ENCODE data around the gene ATP6AP1.
A peak's percentile ranks its signal among the peaks of the same experiment; 100 is the strongest.
"Not testable (repeated sequence)": the region's sequence is repeated elsewhere in the genome, so short reads cannot be mapped to it uniquely, and the experiment has no call there.

Gene ATP6AP1, protein sequence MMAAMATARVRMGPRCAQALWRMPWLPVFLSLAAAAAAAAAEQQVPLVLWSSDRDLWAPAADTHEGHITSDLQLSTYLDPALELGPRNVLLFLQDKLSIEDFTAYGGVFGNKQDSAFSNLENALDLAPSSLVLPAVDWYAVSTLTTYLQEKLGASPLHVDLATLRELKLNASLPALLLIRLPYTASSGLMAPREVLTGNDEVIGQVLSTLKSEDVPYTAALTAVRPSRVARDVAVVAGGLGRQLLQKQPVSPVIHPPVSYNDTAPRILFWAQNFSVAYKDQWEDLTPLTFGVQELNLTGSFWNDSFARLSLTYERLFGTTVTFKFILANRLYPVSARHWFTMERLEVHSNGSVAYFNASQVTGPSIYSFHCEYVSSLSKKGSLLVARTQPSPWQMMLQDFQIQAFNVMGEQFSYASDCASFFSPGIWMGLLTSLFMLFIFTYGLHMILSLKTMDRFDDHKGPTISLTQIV

DNA sequence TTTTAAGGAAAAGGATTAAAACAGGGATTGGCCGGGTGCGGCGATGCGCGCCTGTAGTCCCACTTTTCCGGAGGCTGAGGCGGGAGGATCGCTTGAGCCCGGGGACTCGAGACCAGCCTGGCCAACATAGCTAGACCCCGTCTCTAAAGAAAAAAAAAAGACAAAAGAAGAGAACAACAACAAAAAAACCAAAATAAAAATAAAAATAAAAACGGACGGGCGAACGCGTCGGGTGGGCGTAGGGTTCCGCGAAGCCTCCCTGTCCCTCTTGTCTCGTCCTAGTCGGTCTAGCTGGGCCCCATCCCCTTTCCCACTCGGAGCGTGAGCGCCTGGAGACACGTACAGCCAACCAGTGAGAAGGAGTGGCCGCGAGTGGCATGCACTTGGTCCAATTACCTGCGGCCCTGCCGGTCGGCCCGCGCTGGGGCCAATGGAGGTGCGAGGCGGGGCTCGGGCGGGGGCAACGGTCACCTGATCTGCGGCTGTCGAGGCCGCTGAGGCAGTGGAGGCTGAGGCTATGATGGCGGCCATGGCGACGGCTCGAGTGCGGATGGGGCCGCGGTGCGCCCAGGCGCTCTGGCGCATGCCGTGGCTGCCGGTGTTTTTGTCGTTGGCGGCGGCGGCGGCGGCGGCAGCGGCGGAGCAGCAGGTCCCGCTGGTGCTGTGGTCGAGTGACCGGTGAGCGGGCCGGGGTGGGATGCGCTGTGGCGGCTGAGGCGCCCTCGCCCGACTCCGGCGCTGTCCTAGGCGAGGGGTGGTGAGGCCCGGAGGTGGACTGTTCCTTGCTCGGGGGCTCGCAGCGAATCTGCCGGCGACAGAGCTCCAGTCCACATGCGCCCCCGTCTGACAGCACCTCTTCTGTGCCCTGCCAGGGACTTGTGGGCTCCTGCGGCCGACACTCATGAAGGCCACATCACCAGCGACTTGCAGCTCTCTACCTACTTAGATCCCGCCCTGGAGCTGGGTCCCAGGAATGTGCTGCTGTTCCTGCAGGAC is at the start of gene ATP6AP1:
Gene ATP6AP1 (plus strand): TSS at position 502 of the 996 bp plus-strand sequence. CDS start 16 bp downstream, at position 518.
- ATAC-seq = peak; percentile 99
- peak; percentile 86 to 92 for DNase-seq
- H3K4me3 Mint-ChIP-seq = peak within 1 kb of the TSS; percentile 84 to 86
- H3K9me3 Mint-ChIP-seq = no peaks in the 10 kb centered on the region
- peaks cover 26% of the 10 kb centered on the region for H3K4me1 Mint-ChIP-seq
- H3K27me3 Mint-ChIP-seq = no peaks in the 10 kb centered on the region
- H3K27ac Mint-ChIP-seq = peak within 1 kb of the TSS; percentile 61 to 85

DNA sequence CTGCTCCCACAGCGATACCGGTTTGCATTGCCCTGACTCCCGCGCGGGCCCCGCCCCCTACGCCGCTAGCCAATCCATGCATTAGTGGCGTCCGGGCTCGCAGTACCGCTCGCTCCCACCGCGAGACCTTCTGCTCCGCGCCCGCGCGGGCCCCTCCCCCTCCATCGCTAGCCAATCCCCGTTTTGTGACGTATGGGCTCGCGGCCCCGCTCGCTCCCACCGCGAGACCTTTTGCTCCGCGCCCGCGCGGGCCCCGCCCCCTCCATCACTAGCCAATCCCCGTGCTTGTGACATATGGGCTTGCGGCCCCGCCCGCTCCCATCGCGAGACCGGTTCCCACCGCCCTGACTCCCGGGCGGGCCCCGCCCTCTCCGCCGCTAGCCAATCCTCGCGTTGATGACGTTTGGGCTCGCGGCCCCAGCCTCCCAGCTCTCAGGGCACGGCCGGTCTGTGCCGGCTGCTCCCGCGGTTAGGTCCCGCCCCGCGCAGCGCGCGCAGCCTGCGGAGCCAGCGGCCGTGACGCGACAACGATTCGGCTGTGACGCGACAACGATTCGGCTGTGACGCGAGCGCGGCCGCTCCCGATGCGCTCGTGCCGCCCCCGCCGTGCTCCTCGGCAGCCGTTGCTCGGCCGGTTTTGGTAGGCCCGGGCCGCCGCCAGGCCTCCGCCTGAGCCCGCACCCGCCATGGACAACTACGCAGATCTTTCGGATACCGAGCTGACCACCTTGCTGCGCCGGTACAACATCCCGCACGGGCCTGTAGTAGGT is 49.5 kb upstream of the ATP6AP1 start, which contains the start of gene EMD:
Gene EMD (plus strand): TSS at position 497 of the 770 bp plus-strand sequence. CDS start 190 bp downstream, at position 687.
- Mint-ChIP-seq H3K27me3 (no peaks in the 10 kb centered on the region), H3K9me3 (no peaks in the 10 kb centered on the region), H3K27ac (peak within 1 kb of the TSS; percentile 92 to 97), H3K4me1 (peaks cover 53% of the 10 kb centered on the region), H3K4me3 (peak within 1 kb of the TSS; percentile 90)
- peak; percentile 89 for ATAC-seq
- DNase-seq = peak; percentile 95 to 98

DNA sequence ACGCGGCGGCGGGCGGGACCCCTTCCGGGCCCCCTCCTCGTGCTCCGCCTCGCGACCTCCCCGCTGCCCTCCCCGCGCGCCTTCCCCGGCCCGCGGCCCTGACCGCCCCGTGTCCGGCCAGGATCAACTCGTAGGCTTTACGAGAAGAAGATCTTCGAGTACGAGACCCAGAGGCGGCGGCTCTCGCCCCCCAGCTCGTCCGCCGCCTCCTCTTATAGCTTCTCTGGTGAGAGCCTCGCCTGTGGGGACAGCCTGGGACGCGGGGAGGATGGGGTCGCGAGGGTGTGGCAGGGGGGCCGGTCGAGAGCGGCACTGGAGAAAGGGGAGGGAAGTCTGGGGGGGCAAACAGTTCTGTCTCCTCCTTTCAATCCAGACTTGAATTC is 48.9 kb upstream of the ATP6AP1 start:
- Mint-ChIP-seq H3K27me3 (no peaks in the 10 kb centered on the region), H3K4me3 (peak overlapping the region; percentile 90), H3K27ac (peak overlapping the region; percentile 92 to 97), H3K9me3 (no peaks in the 10 kb centered on the region), H3K4me1 (peaks cover 58% of the 10 kb centered on the region)
- DNase-seq (no peak), ATAC-seq (no peak)

- H3K9me3 Mint-ChIP-seq = no peaks in the 10 kb centered on the region
- ATAC-seq (no peak), DNase-seq (no peak)
- H3K4me3 Mint-ChIP-seq = peak overlapping the region; percentile 90
- peaks cover 58% of the 10 kb centered on the region for H3K4me1 Mint-ChIP-seq
- no peaks in the 10 kb centered on the region for H3K27me3 Mint-ChIP-seq
- H3K27ac Mint-ChIP-seq = peak overlapping the region; percentile 92 to 97
Observed at GRCh38 chrX:154380153-154380552, 48.3 kb upstream of the ATP6AP1 start.

- Mint-ChIP-seq H3K27me3 (no peaks in the 10 kb centered on the region), H3K4me3 (peak overlapping the region; percentile 90), H3K4me1 (peaks cover 57% of the 10 kb centered on the region), H3K27ac (peak overlapping the region in 1 of 2 donors; percentile 75), H3K9me3 (no peaks in the 10 kb centered on the region)
- ATAC-seq = no peak
- no peak for DNase-seq
Observed at GRCh38 chrX:154380787-154381186, 47.7 kb upstream of the ATP6AP1 start.

GRCh38 chrX:154381271-154381670 is 47.2 kb upstream of the ATP6AP1 start:
- DNase-seq (no peak), ATAC-seq (no peak)
- Mint-ChIP-seq H3K9me3 (no peaks in the 10 kb centered on the region), H3K4me1 (peaks cover 55% of the 10 kb centered on the region), H3K27me3 (no peaks in the 10 kb centered on the region), H3K4me3 (peak overlapping the region in 1 of 2 donors; percentile 10), H3K27ac (no peak overlapping the region)

GRCh38 chrX:154382483-154383069 is 45.9 kb upstream of the ATP6AP1 start:
- Mint-ChIP-seq H3K27ac (no peak overlapping the region), H3K27me3 (no peaks in the 10 kb centered on the region), H3K4me3 (no peak overlapping the region), H3K4me1 (peaks cover 43% of the 10 kb centered on the region), H3K9me3 (no peaks in the 10 kb centered on the region)
- ATAC-seq (no peak), DNase-seq (no peak)

DNA sequence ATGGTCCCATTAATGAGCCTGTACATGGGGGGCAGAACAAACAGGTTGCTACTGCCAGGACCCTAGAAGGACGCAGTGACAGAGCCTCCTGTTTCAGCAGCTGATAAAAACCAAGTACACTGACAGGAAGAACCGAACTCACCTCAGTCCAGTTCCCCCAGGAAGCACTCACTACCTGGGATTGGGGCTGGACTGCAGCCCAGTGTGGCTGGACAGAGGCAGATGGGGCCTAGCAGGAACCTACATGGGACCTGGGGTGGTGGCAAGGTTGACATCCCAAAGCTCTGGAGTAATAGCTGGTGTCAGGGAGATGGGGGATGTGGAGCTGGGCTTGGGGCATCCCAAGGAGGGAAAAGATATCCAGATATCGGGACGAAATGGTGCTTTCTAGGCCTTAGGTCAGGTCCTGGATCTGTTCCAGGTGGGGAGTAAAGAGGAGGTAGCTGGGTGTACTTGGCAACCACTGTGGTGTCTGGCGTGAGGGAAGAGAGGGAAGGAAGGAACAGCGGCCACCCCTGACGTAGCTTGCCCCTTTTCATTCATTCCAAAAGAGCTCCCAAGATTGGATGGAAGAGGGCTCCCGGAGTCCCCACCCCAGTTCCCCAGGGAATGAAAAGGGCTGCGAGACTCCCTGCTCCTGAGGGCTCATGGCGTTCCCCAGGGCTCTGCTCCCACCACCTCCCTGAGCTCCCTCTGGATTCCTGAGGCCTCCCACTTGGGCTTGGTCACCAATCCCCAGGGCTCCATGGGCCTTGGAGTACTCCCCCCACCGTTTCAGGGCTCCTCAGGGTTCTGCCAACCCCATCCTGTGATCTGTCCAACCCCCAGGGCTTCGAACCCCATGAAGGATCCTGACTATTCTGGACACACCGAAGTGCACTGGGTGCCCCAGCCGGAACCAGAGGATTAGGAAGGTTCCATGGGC is 44.9 kb upstream of the ATP6AP1 start:
- DNase-seq (no peak), ATAC-seq (no peak)
- Mint-ChIP-seq H3K9me3 (no peaks in the 10 kb centered on the region), H3K27me3 (no peaks in the 10 kb centered on the region), H3K4me1 (peaks cover 39% of the 10 kb centered on the region), H3K4me3 (no peak overlapping the region), H3K27ac (peak overlapping the region in 1 of 2 donors; percentile 60)

- no peaks in the 10 kb centered on the region for H3K27me3 Mint-ChIP-seq
- DNase-seq = no peak
- H3K27ac Mint-ChIP-seq = no peak overlapping the region
- ATAC-seq = no peak
- H3K4me1 Mint-ChIP-seq = peaks cover 39% of the 10 kb centered on the region
- no peaks in the 10 kb centered on the region for H3K9me3 Mint-ChIP-seq
- H3K4me3 Mint-ChIP-seq = peak overlapping the region in 1 of 2 donors; percentile 10
Observed at GRCh38 chrX:154384284-154384892, 44.1 kb upstream of the ATP6AP1 start.

GRCh38 chrX:154388094-154388493 is 40.4 kb upstream of the ATP6AP1 start:
- H3K9me3 Mint-ChIP-seq, H3K27ac Mint-ChIP-seq, H3K4me3 Mint-ChIP-seq, H3K27me3 Mint-ChIP-seq, DNase-seq: not testable (repeated sequence)
- H3K4me1 Mint-ChIP-seq = peaks cover 16% of the 10 kb centered on the region
- peak; percentile 61 for ATAC-seq

DNA sequence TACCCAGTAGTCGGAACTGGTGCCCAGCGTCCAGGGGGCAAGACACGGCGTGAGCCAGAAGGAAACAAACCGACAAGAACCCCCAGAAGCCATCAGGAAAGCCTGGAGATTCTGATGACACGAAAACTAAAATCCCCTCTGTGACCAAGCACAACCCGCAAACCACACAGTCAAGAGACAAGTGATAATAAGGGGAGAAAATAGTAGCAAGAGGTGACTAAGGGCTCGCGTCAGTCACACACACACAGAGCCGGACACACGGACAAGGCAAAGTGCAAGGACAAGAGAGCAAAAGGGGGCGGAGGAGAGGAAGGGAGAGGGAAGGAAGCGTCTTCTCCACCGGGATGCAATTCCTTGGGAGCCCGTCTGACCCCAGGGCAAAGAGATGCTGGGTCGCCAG is 39.8 kb upstream of the ATP6AP1 start:
- H3K4me1 Mint-ChIP-seq = peaks cover 11% of the 10 kb centered on the region
- H3K4me3 Mint-ChIP-seq, DNase-seq, H3K27ac Mint-ChIP-seq, H3K9me3 Mint-ChIP-seq, H3K27me3 Mint-ChIP-seq: not testable (repeated sequence)
- peak; percentile 50 for ATAC-seq

GRCh38 chrX:154389812-154390747 is 38.4 kb upstream of the ATP6AP1 start:
- H3K27me3 Mint-ChIP-seq, H3K9me3 Mint-ChIP-seq, H3K27ac Mint-ChIP-seq, H3K4me3 Mint-ChIP-seq, H3K4me1 Mint-ChIP-seq: not testable (repeated sequence)
- peak in 1 of 2 donors; percentile 23 for DNase-seq
- ATAC-seq = peak; percentile 75

All from stimulated activated naive CD8-positive, alpha-beta T cell treated with anti-CD3 and anti-CD28 coated beads, Interleukin-15, amount 100 ng/mL, for 72 hours (primary cell).